ENCODE data around the gene CLIP1.

Gene CLIP1

GRCh38 chr12:122318607-122319605 lies 103.6 kb downstream of the CLIP1 start:
- Histone ChIP-seq H3K27ac (peak overlapping the region; percentile 74), H3K36me3 (replicated peaks) (peaks cover 32% of the 10 kb centered on the region)
- DNase-seq = peak; percentile 68

GRCh38 chr12:122312926-122313325 lies 109.5 kb downstream of the CLIP1 start:
- peaks cover 28% of the 10 kb centered on the region for H3K36me3 ChIP-seq (replicated peaks)
- no peaks in the 10 kb centered on the region for H3K27me3 ChIP-seq (replicated peaks)
- in situ Hi-C loops (cut with HindIII; ENCODE audit: low pct_ligation_motif_present, low sequenced_read_pairs) = no loop called here
- DNase-seq = no peak
- TF ChIP-seq CTCF (IDR thresholded peaks at IDR 0.05; ENCODE audit: low read depth, low read length, missing control alignments) = no peak
- no peak overlapping the region for H3K4me3 ChIP-seq (ENCODE audit: low read depth, low read length)
- H3K27ac ChIP-seq = no peak overlapping the region

More at GRCh38 chr12:122318607-122319605, 103.6 kb downstream of the CLIP1 start:
- H3K27me3 ChIP-seq (replicated peaks) = no peaks in the 10 kb centered on the region
- in situ Hi-C loops (cut with HindIII; ENCODE audit: low pct_ligation_motif_present, low sequenced_read_pairs) = no loop called here
- no peak for TF ChIP-seq CTCF (IDR thresholded peaks at IDR 0.05; ENCODE audit: low read depth, low read length, missing control alignments)
- no peak overlapping the region for H3K4me3 ChIP-seq (ENCODE audit: low read depth, low read length)

- in situ Hi-C loops (cut with HindIII; ENCODE audit: low pct_ligation_motif_present, low sequenced_read_pairs) = no loop called here
- TF ChIP-seq CTCF (IDR thresholded peaks at IDR 0.05; ENCODE audit: low read depth, low read length, missing control alignments) = no peak
- DNase-seq = no peak
- Histone ChIP-seq H3K4me3 (ENCODE audit: low read depth, low read length) (no peak overlapping the region), H3K27ac (no peak overlapping the region), H3K36me3 (replicated peaks) (peaks cover 26% of the 10 kb centered on the region), H3K27me3 (replicated peaks) (no peaks in the 10 kb centered on the region)
Observed at GRCh38 chr12:122311696-122312095, 110.8 kb downstream of the CLIP1 start.

- in situ Hi-C loops (cut with HindIII; ENCODE audit: low pct_ligation_motif_present, low sequenced_read_pairs) = no loop called here
- no peak for TF ChIP-seq CTCF (IDR thresholded peaks at IDR 0.05; ENCODE audit: low read depth, low read length, missing control alignments)
- Histone ChIP-seq H3K36me3 (replicated peaks) (peaks cover 20% of the 10 kb centered on the region), H3K27ac (no peak overlapping the region), H3K27me3 (replicated peaks) (no peaks in the 10 kb centered on the region), H3K4me3 (ENCODE audit: low read depth, low read length) (no peak overlapping the region)
- DNase-seq = no peak
Observed at GRCh38 chr12:122310626-122311333, 111.7 kb downstream of the CLIP1 start.

- in situ Hi-C loops (cut with HindIII; ENCODE audit: low pct_ligation_motif_present, low sequenced_read_pairs) = no loop called here
- peaks cover 24% of the 10 kb centered on the region for H3K36me3 ChIP-seq (replicated peaks)
Observed at GRCh38 chr12:122309564-122310121, 112.8 kb downstream of the CLIP1 start.

More at GRCh38 chr12:122309564-122310121, 112.8 kb downstream of the CLIP1 start:
- Histone ChIP-seq H3K4me3 (ENCODE audit: low read depth, low read length) (no peak overlapping the region), H3K27me3 (replicated peaks) (no peaks in the 10 kb centered on the region), H3K27ac (no peak overlapping the region)
- TF ChIP-seq CTCF (IDR thresholded peaks at IDR 0.05; ENCODE audit: low read depth, low read length, missing control alignments) = no peak
- no peak for DNase-seq
